ENCODE data around the gene HSP90B1. TPM values are rescaled to one million over a fixed set of nuclear protein-coding genes. Genes with fewer than 3 reads are reported as not detected.

The HSP90B1 gene
- polyA plus RNA-seq, 1 of the 3 experiments (the other 2 are of a cell fraction) = 420 TPM

DNA sequence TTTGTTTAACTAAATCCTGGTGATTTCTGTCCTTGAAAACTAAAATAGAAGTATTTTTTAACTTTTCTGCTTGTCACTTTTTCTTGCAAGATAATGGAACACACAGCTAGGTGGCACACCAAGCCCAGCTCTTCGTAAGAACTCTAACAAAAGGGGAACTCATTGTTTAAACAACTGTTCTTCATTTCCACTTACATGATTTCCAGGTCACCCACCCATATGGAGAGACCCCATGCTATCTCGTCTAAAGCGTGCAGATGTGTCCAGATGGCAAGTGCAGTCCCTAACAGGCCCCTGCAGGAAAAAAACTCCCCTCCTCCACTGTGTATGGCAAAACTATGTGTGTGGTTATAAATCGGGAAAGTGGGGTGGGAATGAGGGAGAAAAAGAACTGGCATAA lies 45.9 kb upstream of the HSP90B1 start (continued):
- TF ChIP-seq TCF12 (IDR thresholded peaks at IDR 0.05) (no peak), SIN3A (IDR thresholded peaks at IDR 0.05; ENCODE audit: borderline replicate concordance, low read depth, low read length) (no peak), EZH2phosphoT487 (IDR thresholded peaks at IDR 0.05; ENCODE audit: borderline replicate concordance, low read depth) (no peak), MEF2A (IDR thresholded peaks at IDR 0.05; ENCODE audit: borderline replicate concordance, low read depth) (no peak), EP300 (IDR thresholded peaks at IDR 0.05; ENCODE audit: borderline replicate concordance in 1 of 2, low read depth in 1 of 2, low read length in 1 of 2) (peak in 1 of 2 experiments; percentile 33; a peak in 1 of 4 replicates), CHD2 (IDR thresholded peaks at IDR 0.05; ENCODE audit: low read length, partially characterized antibody) (peak; percentile 12), FOXJ3 (CRISPR knock-in tag; IDR thresholded peaks at IDR 0.05) (no peak), JUND (IDR thresholded peaks at IDR 0.05) (no peak), SMC3 (IDR thresholded peaks at IDR 0.05; ENCODE audit: low read depth, low read length) (peak; percentile 53)
- TF ChIP-seq, protein P1, sequence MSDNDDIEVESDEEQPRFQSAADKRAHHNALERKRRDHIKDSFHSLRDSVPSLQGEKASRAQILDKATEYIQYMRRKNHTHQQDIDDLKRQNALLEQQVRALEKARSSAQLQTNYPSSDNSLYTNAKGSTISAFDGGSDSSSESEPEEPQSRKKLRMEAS (IDR thresholded peaks at IDR 0.05; ENCODE audit: low read depth) = no peak

- Histone ChIP-seq H3K27ac (ENCODE audit: low read depth in 2 of 2, low read length in 1 of 2) (no peak overlapping the region), H3K27me3 (ENCODE audit: insufficient read depth) (no peaks in the 10 kb centered on the region), H4K20me1 (ENCODE audit: insufficient read depth) (no peaks in the 10 kb centered on the region), H3K9me2 (no peaks in the 10 kb centered on the region), H3F3A (replicated peaks; ENCODE audit: insufficient read depth) (no peaks in the 10 kb centered on the region), H3K4me3 (ENCODE audit: low read depth in 2 of 2, low read length in 1 of 2) (no peak overlapping the region), H3K4me1 (ENCODE audit: control insufficient read depth in 1 of 2, insufficient read depth in 2 of 2, low read depth in 1 of 2, low read length in 1 of 2) (peaks cover 0 to 2% of the 10 kb centered on the region in 2 experiments; a peak in 1 of 4 replicates), H3K79me2 (ENCODE audit: insufficient read depth) (no peaks in the 10 kb centered on the region), H3K9me3 (no peaks in the 10 kb centered on the region), H3K36me3 (replicated peaks in 1 of 2; ENCODE audit: control insufficient read depth in 1 of 2, insufficient read depth in 2 of 2, low read length in 1 of 2) (no peaks in the 10 kb centered on the region), H2AFZ (ENCODE audit: low read depth) (no peak overlapping the region), H3K9ac (no peak overlapping the region), H3K4me2 (no peak overlapping the region)
- ChIA-PET CTCF (no interaction called here), POLR2A (no interaction called here)
- no peak for TF ChIP-seq FOSL2 (IDR thresholded peaks at IDR 0.05; ENCODE audit: borderline replicate concordance, low read depth)
- TF ChIP-seq, protein P1 (IDR thresholded peaks at IDR 0.05; ENCODE audit: low read depth) = no peak
- no peak for TF ChIP-seq EZH2phosphoT487 (IDR thresholded peaks at IDR 0.05; ENCODE audit: borderline replicate concordance, low read depth)
- TF ChIP-seq RXRA (IDR thresholded peaks at IDR 0.05; ENCODE audit: borderline replicate concordance, low read depth) = no peak
- TF ChIP-seq SIN3A (IDR thresholded peaks at IDR 0.05; ENCODE audit: borderline replicate concordance, low read depth, low read length) = no peak
- no peak for TF ChIP-seq RFX5 (IDR thresholded peaks at IDR 0.05; ENCODE audit: low read length)
- no peak for TF ChIP-seq USF1 (IDR thresholded peaks at IDR 0.05; ENCODE audit: borderline replicate concordance, low read depth)
- TF ChIP-seq JUND (IDR thresholded peaks at IDR 0.05) = no peak
- no peak for TF ChIP-seq POLR2AphosphoS5 (IDR thresholded peaks at IDR 0.05; ENCODE audit: low read depth, low read length)
- no peak for TF ChIP-seq NRF1 (IDR thresholded peaks at IDR 0.05; ENCODE audit: low read depth, low read length)
- TF ChIP-seq FOXM1 (IDR thresholded peaks at IDR 0.05; ENCODE audit: low read depth) = no peak
- no peak for TF ChIP-seq GATA2 (CRISPR knock-in tag; IDR thresholded peaks at IDR 0.05)
- TF ChIP-seq TCF12 (IDR thresholded peaks at IDR 0.05) = no peak
- TF ChIP-seq FOXJ3 (CRISPR knock-in tag; IDR thresholded peaks at IDR 0.05) = no peak
- TF ChIP-seq GABPA (IDR thresholded peaks at IDR 0.05; ENCODE audit: low read depth) = no peak
- no peak for TF ChIP-seq YY1 (IDR thresholded peaks at IDR 0.05; ENCODE audit: low read depth)
- DNase-seq = no peak
- WGBS (ENCODE audit: low lambda C conversion rate) = 67% methylated on average over 4 of the region's 4 CpGs
Measured at GRCh38 chr12:103886195-103886797, 43.9 kb upstream of the HSP90B1 start.
